HG02973 (cell line): ENCODE measurements around the gene RAB3IL1.
A peak's percentile ranks its signal among the peaks of the same experiment; 100 is the strongest.
"Not testable (repeated sequence)": the region's sequence is repeated elsewhere in the genome, so short reads cannot be mapped to it uniquely, and the experiment has no call there.

Experiments used
- ATAC-seq: cut with Tn5 transposase; IDR thresholded peaks from one replicate; pipeline ENCODE4 v1.9.1; 2021; ENCODE audit warnings: moderate library complexity; ENCODE audit not compliant: unreplicated experiment

Gene RAB3IL1

DNA sequence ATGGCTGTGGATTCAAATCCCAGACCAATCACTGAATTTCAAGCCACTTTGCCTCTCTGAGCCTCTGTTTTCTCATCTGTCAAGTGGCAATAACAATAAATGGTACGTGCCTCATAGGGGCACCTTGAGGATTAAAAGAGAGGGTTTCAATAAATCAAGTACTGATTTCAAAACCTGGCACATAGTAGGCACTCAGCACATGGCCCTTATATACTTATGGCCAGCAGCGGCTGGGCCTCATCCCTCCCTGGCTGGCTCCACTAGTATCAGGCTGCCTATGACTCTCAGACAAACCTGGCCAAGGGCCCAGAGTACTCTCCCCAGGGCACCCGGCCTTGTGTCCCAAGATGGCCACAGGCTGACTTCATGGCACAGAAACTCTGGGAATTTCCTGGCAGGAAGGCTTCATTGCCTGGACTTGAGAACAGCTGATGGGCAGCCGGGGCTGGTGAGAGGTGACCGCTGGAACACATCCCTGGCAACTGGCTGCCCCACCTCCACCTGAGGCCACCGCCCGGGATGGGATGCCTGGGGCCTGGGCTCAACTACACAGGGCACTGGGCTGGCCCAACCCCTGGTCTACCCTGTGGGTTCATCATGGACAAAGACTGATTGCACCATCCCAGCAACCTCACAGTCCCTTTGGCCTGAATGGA lies 29.4 kb downstream of the RAB3IL1 start:
- no peak for ATAC-seq

DNA sequence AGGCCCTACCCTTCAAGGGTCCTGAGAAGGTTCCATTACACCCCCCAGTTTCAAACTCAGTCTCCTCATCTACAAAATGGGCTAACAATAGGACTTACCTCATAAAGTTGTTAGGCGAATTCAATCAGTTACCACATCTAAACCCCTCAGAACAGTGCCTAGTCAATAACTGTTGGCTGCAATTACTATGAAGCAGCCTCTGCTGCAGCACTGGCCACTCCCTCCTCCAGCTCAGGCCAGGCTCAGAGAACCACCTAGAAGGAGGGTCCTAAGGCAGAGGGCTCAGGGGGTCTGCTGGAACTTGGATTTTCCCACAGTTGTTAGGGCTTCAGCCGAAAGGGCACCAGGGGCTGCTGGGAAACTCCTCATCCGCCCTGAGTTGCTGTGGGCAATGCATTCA lies 30.7 kb downstream of the RAB3IL1 start:
- ATAC-seq: no peak

DNA sequence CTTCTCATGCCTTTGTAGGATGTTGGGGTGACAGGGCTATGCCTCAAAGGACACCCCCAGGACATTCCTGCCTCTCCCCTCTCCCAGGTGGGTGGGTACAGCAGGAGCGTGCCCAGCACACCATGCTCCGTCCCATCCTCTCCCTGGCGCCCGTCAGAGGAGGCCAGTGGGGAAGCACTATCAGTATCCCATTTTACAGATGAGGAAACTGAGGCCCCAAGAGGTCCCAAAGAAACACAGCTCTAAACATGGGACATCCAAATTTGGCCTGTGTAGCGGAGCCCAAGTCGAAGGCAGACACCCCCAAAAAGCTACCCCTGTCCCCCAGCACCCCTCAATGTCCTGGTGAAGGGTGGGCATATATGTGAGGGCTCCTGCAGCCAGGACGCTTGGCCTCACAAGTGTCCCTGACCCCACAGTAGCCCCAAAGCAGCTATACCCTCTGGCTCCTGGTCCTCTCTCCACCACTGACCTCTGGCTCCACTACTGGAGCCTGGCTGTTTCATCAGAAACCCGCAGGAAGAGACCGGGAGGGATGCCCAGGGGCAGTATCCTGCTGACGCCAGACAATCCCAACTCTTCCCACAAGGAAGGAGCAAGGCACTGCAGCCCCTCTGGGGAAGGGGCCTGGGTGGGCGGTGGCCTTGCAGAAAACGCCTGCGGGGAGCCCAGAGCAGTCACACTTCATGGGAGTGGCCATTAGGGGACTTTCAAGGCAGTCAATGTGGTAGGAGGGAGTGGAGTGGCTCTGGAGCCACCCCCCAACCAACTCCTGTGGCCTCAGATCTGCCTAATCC lies 31.4 kb downstream of the RAB3IL1 start:
- ATAC-seq: no peak

DNA sequence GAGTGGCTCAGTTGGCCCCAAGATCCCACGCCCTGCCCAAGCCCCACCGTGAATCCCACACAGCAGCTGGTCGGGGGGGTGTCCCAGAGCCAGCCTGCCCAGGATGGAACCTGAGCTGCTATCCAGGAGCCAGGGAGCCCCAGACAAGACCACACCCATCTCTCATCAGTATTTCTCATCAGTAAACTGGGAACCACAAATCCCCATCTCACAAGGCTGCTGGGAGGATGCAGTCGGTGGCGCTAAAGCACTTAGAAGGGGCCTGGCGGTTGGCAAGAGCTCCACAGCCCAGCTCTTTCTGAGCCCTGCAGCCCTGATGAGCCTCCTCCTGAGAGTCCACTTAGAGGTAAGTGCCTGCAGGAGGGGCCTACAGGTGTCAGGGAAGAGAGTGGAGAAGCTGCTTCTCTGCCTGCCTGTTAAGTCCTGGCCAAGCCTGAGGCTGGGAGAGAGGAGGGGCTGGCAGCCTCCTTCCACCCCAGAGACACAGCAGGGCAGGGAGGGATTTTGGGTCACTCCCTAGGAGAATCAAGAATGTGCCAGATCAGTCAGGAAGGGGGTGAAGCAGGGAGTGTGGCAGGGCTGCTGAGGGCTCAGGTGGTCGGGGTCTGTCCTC lies 32.1 kb downstream of the RAB3IL1 start:
- no peak for ATAC-seq

DNA sequence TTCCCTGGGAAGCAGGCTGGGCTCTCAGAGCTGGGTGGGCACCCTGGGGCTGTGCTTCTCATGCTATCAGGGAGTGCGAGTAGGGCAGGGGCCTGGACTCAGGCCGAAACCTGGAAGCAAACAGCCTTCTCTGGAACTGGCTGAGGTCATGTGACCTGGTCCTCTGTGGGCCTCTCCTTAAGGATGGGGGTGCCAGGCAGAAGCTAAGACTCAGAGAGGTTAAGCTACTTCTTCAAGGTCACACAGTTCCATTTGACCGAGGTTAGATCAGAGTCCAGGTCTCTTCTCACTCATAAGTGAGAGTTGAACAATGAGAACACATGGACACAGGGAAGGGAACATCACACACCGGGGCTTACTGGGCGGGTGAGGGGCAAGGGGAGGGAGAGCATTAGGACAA lies 33.4 kb downstream of the RAB3IL1 start:
- ATAC-seq: no peak

DNA sequence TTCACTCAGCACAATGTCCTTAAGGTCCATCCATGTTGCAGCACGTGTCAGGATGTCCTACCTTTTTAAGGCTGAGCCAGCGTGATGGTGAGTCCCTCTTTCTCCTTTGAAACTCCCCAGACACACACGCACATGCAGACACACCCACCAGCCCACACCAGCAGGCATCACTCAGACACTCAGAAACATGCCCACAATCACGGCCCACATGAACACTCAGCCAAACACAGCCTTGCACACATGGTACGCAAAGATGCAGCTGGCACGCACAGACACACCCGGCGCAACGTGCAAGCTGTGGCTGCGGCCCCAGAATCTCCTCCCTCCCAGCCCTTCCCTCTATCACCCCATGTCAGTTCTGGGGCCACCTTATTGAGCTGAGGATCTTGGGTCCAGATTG lies 34.0 kb downstream of the RAB3IL1 start:
- ATAC-seq: no peak

DNA sequence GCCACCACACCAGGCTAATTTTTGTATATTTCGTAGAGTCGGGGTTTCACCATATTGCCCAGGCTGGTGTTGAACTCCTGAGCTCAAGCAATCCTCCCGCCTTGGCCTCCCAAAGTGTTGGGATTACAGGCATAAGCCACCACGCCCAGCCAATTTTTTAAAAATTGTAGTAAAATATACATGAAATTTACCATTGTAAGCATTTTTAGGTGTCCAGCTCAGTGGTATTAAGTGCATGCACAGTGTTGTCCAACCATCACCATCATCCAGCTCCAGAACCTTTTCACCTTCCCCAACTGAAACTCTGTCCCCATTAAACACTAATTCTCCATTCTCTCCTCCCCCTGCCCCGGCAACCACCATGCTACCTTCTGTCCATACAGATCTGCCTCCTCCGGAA lies 34.5 kb downstream of the RAB3IL1 start:
- ATAC-seq: no peak

DNA sequence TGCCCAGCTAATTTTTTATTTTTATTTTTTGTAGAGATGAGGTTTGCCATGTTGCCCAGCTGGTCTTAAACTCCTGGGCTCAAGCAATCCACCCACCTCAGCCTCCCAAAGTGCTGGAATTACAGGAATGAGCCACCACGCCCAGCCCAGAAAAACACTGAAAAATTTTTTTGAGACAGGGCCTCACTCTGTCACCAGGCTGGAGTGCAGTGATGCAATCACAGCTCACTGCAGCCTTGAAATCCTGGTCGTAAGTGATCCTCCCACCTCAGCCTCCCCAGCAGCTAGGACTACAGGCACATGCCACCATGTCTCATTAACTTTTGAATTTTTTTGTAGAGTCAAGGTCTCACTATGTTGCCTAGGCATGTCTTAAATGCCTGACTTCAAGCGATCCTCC lies 35.1 kb downstream of the RAB3IL1 start:
- ATAC-seq: not testable (repeated sequence)

DNA sequence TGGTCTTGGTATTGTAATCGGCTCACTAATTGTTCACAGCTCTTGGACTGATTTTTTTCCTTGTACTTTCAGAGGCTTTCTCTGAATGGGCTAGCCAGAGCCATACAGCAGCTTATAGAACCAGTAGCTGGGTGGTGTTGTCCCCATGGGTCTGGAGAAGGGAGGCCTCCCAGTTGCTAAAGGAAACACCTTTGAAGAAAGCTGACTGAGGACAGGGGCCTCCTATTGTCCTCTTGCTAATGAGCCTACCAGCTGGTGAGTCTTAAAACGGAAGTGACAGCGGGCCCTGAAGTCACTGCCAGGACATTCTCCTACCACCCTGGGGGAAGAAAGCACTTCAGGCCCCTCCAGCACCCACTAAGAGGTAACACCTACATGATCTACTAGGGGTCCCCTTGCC lies 36.0 kb downstream of the RAB3IL1 start:
- ATAC-seq: no peak

DNA sequence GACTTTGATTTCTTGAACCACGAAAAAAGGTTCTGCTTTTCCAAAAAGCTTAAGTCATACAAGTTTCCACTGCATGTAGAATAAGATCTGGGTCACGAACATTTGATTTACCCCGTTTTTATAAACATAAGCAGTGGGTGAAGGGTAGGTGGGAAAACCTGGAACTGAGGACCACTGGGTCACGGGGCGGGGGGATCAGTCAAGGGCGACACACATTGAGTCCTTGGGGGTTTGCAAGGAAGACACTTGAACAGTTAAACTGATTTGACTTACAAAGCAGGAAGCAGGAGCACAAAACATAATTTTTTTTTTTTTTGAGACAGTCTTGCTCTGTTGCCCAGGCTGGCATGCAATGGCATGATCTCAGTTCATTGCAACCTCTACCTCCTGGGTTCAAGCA lies 36.9 kb downstream of the RAB3IL1 start:
- ATAC-seq: no peak

DNA sequence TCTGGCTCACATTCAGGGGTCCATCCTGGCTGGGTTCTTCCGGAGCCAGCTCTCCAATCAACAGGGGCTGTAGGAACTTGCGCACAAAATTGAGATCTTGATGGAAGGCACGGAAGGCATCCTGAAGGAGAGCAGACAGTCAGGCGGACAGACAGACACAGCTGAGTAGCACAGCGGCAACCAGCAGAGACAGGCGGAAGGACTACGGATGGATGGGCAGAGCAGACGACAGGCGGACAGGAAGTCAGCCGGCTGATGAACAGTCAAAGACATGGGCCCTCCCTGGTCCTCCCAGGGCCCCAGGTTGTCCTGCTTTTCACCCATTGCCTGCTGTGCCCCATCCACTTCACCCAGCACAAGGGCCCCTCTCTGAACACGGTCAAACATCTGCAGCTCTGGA lies 37.3 kb downstream of the RAB3IL1 start:
- no peak for ATAC-seq

DNA sequence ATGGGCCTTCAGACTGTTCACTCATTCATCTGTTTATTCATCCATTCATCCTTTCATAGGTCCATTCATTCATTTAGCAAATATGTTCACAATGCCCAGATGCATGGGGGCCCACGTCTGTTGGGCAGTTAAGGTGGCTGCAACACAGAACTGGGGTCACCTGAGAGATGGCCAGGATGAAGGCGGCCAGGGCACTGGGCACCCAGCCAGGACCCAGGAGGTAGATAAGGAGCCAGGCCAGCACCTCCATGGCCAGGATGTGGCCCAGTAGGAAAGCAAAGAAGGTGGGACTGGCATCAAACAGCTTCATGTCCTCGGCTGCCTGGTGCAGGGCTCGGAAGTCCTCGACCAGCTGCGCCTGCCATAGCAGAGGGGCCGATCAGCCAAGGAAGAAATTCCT lies 38.2 kb downstream of the RAB3IL1 start:
- no peak for ATAC-seq

DNA sequence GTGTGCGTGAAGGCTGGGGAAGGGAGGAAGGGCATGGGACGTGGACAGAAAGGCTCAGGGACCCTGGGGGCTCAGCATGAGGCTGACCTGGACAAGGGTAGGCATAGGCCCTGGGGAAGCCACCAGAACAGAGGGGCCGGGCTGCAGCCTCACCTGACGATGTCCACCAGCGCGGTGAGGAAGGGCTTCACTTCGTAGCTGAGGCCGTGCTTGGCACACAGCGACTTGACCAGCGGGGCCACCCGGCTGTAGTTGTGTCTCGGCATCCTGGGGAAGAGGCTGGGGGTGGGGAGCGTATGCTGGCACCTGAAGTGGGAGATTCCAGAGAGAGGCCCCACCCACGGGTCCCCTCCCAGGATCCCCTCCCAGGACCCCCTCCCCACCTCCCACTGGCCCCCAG lies 41.7 kb downstream of the RAB3IL1 start:
- ATAC-seq: no peak

DNA sequence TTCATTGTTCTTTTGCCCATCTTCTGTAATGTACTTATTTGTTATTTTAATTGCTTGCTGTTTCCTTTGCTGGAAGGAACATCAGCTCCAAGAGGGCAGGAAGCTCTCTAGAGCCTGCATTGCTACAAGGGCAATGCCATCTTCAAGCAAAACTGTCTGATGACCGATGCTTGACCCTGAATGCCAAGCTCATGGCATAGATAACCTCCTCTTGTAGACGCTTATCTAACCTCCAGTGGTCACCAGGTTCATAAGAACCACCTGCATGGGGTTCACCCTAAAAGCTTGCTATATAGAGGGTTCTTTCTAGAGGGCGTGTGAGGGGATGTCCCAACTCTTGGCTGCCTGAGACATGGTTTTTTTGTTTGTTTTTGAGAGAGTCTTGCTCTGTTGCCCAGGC lies 42.5 kb downstream of the RAB3IL1 start:
- no peak for ATAC-seq

DNA sequence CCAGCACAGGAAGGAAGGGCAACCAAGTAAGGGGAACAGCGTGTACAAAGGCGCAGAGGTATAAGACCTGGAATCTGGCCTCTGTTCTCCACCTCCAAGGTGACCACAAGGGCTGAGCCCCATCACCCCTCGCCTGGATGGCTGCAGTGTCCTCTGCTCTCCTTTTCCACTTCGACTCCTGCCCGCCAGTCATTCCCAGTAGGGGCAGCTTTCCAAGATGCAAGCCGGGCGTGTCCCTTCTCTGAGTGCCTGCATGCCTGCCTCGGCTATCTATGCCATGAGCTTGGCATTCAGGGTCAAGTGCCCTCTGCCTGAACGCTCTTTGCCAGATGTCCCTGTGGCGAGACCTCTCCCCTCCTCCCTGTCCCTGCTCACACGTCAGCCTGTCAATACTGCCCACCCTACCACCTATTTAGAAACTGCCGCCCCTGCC lies 43.0 kb downstream of the RAB3IL1 start:
- no peak for ATAC-seq

DNA sequence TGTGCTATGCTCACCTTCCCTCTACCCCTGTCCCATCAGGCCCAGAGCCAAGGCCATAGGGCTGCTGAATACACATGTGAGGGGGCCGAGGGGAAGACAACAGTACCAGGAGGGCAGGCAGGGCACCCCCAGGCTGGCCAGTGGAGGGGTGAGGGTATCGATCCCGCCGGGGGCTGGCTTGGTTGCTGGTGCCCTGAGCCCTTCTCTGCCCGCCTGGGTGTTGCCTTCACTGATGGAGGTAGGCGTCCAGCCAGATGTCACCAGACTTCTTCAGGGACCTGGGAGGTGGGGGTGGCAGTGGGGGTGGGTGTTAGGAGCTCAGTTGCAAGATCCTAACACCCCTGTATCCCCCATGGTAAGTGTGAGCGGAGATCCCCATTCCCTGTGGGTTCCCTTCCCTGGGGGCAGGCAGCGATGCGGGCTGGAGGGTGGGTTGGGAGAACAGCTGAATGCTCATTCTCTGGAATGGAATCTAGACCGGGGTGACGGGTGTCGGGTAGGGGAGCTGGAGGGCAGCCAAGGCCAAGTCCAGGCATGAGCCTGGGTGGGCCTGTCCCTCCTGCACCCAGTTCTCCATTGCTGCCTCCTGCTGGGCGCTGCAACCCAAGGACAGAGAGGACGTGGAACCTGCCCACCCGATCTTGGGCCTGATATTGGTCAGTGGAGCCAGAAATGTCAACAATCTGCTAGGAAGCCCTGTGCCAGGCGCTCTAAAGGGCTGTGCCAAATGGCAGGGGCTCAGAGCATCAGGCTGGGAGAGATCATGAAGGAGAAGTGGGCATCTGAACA lies 43.6 kb downstream of the RAB3IL1 start:
- ATAC-seq: no peak

DNA sequence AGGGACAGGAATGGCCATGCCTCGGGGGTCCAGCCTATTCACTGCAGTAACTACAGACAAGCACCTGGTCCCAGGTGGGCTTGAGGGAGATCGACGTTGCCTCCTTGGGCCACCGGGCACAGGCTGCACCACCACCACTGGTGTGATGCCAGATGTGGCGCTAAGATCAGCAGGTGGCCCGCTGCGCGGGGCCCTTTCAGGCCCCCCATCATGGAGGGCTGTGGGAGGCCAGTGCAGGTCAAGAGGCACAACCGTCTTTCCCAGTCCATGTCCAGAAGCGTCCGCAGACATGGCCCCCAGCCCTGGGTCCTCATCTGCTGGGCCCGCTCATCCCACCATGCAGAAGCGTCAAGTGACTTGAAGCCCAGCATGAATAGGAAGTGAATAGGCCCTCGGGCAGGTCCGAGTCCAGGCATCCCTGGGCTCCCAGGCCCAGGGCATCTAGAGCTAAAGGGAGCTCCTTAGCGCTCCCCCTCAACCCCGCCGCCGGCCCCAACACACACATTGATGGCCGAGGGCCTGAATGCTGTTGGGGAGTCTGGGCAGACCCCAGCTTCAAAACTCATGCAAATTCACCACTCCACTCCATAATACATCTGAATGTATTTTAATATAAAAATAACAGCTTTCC lies 44.3 kb downstream of the RAB3IL1 start:
- ATAC-seq: no peak

DNA sequence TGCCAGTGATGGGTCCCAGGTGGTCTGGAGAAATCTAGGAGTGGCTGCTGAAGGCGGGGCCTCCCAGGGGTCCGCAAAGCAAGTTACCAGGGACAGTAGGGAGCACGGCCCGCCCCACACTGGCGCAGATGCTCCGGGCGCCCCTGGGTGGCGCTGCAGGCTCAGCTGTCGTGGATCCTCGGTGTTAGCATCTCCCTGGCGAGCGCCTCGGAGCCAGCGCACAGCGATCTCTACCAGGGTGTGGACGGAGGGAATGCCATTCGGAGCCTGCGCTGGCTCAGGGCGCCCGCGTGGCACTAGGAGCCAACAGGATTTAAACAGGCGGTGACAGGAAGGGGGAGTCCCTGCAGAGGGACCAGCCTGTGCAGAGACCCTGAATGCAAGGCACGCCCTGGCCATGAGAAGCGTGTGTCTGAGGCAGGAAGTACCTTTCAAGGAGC lies 46.2 kb downstream of the RAB3IL1 start:
- peak; percentile 75 for ATAC-seq

DNA sequence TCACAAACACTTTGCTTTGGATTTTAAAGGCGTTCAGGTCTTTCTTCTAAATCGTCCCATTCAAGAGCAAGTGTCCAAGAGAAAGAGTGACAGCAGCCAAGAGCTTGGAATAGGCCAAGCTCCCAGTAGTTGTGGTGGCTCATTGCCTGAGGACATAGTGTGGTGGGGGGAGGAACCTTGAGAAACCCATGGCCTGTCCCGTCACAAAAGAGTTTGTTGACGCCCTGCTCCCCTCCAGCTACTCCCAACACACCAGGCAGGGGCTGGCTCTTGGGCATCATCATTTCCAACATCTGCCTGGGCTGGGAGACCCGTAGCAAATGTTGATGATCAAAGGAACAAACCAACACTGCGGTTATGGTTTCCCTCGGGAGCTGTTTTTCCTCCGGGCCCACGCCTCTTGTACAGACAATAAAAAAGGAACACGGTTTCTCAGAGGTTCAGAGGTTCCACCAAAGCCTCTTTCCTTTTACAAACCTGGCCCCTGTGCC lies 46.8 kb downstream of the RAB3IL1 start:
- ATAC-seq: no peak

DNA sequence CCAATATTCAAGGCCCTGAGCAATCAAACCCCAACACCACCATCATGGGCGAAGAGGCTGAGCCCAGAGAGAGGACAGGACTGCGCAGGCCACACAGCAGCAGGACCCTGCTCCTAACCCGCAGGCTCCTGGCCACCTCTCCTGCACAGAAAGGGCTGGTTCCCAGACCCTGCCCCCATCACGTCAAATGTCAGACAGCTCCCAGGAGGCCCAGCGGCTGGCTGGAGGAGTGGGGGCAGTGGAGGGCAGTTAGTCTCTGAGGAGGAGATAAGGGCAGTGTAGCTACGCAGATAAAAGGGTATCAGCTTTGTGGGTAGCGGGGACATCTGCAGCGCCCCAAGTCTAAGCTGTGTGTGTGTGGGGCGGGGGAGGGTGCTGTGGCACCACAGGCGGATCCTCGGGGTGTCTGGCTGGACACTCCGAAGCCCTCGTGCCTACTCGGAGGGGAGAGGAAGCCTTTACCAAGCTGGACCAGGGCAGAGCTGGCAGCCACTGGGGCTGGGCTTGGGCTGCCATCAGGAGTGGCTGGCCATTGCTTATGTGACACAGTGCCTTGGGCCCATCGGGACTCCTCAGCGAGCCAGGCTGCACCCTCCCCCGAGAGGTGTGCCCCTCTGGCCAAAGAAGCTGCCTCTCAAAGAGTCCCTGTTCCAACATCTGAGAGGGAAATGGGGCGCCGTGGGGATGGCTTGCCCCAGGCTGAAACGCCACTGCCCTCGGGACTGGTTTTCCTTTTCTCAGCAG lies 47.5 kb downstream of the RAB3IL1 start:
- ATAC-seq: no peak
